HG03520 (cell line): Measurements from ENCODE around the gene MAP6.

Experiments used
- ATAC-seq: cut with Tn5 transposase; IDR thresholded peaks from one replicate; pipeline ENCODE4 v1.9.1; 2021; ENCODE audit warnings: mild to moderate bottlenecking, moderate library complexity; ENCODE audit not compliant: unreplicated experiment

The MAP6 gene

DNA sequence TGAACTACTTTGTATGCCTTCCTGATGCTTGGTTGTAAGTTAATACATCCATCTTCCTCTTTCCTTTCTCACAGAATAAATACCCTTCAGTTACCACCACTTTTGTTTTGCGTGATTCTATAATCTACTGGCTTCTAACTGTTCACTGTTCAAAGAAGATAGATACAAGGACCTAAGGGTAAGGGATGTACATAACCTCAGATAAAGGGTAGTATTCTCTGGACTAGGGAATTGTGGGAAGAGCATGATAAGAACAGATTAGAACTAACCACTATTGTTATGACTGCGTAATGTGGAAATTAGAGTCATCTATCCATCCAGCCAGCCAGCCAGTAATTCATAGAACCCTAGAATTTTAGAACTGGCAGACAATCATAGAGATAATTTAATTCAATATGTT is 36.4 kb downstream of the MAP6 start:
- ATAC-seq, result no peak

DNA sequence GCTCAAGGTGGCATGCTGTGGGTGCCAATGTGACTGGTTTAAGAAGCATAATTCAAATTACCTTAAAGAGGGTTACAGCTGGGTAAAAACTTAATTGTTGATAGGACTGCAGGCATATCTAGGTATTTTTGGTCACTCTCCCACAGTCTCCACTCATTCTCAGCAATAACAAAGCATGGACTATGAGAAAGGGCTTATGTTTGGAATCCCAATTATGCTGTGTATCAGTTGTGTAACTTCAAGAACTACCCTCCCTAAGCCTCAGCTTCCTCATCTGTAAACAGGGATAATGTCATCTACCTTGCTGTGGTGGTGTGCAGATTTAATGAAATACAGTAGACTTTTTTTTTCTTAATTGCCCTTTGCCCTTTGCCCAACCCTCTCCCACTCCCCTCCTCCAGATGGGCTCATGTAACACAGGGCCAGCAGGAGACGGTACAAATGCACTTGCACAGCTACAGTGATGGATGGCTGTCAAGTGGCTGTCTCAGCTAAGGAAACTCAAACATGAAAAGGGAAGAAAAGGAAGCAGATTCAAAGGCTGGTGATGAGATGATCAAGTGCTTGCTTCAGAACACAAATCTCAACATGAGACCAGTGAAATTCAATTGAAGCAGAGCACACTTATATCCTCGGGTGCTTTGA is 37.6 kb downstream of the MAP6 start:
- ATAC-seq, result no peak

DNA sequence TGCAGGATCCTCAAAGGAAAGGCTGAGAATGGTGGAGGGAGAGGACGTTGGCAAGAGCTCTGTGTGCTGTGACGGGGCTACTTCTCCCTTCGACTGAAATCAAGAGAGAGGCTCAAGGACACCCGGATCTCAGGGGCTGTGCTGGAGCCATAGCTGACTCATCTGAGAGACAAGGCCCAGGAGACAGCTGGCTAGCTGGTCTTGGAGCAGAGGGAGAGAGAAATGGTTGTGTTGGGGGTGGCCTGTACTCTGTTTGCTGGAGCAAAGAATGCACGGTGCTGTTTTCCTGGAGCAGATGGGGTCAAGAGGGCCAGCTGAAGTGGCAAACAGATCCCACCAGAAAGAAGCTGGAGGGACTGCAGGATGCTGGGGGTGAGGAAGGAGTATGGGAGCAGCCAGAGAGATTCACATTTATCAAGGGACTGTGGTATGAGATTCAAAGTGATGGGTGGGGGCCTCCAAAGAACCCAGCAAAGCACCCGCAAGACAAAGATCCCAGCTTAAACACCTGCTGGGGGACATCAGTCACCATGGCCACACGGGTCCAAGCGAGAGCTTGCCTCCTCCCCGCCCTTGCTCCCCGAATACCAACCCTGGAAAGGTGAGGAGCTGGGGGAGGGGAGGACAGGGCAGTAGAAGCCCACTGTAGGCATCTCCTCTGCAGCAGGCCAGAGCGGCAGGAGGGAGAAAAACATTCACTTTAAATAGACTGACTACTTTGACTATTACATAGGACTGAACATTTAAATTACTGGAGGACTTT is 40.8 kb downstream of the MAP6 start:
- no peak for ATAC-seq

DNA sequence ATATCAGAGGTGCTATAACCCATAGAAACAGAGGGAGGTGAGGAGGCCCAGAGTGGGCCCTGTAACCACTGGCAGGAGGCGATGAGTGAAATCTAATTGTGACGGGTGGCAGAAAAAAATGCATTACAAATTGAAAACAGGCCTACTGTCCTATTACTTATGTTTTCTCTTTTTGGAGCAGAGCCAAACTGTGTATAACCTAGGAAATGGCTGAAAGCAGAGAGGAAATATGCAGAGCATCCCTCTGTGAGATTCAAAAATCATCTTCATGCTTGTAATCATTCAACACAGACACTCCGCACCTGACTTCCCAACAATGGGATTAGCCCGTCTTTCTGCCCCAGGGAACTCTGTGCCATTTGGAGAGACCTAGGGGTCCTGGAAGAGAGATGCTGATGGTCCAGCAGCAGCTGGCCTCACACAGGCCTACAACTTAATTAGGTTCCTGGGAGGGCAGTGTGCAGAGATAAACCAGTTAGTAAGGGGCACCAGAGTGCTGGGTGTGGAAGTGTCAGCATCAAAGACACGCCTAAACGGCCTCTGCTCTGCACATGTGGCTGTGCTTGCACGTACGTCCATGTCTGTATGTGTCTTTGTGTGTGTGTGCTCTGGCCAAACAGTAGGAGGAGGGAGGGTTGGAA is 41.8 kb downstream of the MAP6 start:
- no peak for ATAC-seq

DNA sequence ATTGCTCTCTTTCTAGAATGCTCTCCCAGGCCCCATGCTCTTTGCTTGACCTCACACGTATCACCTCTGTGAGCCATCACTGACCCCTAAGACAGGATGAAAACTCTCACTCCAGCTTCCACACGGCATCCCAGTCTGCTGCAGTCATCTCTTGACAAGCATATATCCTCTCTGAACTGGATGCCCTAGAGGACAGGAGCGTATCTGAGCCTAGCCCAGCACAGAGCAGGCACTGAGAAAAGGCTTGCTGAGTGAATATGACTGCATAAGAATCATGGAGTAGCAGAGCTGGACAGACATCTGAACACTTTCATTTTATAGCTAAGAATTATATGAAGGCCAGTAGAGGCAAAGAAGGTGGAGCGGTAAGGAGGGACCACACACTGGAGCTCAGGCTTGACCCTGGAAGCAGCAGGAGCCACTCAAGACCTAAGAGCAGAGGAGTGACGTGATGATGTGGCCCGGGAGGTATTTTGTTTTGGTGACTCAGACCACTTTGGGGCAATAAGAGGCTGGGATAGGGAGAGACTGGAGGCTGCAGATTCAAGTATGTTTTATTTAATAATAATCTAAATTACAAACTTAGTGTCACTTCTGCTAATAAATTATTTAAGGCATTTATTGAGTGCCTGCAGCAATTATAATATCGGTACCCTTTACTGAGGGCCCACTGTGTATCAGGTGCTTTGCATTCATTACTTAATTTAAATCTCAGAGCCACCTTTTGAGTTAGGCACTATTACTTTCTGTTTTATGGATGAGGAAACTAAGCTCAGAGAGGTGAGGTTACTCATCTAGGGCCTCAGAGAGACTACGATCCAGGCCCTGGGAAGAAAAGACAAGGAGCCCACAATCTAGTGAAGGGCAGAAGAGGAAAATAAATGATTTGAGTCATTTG is 42.6 kb downstream of the MAP6 start:
- ATAC-seq, result no peak

DNA sequence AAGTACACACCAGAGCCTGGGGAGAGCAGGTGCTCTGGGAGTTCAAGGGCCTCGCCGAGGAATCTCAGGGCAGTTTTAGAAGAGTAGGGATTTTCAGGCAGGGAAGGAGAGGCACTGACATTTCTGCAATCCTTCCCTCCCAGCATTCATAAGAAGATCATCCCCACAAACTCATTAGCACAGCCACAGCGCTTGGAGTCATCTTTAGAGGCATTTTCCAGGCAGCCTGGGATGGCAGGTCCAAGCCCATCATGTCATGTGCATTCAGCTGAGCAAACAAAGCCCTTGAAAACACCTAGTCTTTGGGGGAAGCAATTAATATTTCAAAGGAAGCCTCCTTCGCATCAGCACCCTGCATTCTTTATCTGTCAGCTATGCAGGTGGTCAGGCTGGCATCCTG is 43.8 kb downstream of the MAP6 start:
- no peak for ATAC-seq

DNA sequence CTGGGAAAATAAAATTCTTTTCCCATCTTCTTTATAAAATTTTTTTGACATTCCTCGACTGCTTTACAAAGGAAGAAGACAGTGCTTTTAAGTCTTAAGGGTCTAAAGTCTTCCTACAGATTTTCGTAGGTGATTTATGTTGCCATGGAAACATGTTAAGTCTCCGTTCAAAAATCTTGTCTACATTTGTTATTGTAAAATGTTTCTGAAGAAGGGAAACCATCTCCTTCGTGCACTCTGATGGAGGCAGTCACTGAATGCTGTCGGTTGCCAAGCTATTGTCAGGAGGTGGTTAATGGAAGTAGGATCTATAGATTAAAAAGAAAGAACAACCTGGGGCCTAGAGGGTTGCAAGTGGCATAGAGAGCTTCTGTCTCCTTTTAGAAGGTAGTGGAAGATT is 52.6 kb downstream of the MAP6 start:
- no peak for ATAC-seq

DNA sequence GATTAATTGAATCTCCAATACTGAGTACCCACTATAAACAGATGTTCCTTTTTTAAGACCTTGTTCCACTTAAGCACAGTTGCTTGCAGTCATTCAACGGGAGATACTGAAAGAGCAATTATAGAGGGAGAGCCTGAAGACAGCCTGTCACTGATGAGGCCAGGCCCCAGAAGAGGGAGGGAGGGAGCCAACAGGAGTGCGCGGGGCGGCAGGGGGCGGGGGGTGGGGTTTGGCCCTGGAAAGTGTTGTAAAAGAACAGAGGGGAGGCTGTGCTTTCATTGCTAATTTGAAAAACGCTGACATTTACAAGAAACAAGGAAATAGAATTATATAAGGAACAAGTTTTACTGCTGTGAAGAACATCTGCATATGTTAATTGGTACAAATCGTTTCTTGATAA is 53.1 kb downstream of the MAP6 start:
- ATAC-seq, result no peak

DNA sequence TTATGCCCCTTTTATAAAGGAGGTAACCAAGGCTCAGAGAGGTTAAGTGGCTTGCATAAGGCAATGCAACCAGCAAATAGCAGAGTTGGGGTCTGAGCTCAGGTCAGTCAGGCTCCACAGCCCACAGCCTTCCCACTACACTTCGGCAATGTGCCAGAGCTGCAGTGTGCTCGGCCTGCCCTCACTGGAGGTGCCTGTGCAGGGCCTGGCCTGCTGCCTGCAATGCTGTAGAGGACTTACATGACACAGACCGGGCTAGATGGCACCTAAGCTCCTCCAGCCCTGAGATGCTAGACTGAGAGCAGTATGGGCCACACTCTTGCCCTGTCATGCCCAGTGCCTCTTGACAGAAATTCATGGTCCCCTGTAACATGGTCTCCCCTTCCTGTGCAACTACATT is 57.0 kb downstream of the MAP6 start:
- no peak for ATAC-seq

DNA sequence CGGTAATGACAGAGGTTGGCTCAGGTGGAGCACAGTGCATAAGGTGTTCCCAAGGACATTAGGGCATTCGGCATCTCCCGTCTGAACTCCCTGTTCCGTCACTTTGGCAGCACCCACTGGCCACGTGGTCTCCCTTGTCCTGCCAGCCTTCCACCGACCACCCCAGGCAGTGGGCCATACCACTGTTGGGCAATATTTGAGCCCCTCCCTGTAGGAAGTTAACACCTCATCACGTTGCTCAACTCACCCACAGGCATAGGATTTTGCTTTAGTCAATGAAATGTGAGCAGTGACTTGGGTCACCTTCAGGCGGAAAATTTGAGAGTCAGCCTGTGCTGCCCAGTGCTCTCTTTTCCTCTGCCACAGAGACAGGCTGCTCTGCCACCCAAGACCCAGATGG is 62.7 kb downstream of the MAP6 start:
- ATAC-seq, result no peak

DNA sequence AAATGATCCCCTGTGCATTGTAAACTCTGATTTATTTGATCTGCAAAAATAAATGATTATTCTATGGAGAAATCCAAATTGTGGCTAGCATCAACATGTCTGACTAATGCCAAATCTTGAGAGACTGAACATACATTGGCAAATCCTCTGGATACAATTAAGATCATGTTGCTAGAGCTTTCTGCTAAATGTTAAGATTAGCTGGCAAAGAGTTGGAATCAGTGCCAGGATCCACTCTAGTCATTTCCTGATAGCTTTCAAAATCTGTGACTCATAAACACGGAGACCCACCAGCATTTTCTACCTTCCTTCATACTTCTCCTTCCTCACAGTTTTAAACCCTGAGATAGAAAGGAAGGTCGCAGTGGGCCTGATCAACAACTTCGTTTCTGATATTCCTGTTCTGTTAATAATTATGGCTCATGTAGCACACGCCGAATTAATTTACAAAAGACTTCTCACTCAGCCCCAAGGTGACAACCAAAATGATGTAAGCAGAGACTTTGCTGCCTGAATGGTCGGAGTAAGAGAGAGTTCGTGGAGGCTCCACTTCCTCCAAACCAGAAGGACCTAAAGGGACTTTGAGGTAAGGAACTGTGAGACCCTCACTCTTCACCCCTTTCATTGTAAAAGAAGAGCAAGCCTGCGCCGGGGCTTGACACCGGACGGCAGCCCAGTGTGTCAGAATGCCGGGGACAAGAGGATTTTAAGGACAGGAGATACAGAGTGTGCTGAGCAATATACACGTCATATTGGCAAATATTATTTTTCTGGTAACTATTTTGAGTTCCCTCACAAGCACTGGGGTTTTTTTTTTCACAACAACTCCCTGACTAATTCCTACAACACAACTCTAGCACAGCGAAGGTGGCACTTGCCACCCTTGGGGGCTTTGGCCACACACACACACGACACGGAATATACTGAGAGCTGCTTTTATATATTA is 64.8 kb downstream of the MAP6 start:
- ATAC-seq, result no peak

DNA sequence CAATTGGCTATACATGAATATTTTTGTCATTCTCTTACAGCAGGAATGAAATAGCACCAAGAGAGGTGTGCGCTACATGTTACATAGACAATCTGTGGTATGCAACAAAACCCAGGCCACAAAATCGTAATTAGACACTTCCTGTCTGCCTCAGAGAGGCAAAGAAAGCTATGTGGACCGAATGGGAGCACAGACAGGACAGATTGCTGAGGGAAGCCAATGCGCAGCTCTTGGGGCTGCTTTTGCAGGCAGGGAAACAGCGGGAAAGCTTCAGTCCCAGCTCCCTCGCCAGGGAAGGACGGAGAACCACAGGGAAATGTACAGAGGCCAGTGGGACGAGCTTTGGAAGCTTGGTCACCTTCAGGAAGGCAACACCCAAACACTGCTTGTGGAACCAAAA is 65.9 kb downstream of the MAP6 start:
- ATAC-seq, result no peak

DNA sequence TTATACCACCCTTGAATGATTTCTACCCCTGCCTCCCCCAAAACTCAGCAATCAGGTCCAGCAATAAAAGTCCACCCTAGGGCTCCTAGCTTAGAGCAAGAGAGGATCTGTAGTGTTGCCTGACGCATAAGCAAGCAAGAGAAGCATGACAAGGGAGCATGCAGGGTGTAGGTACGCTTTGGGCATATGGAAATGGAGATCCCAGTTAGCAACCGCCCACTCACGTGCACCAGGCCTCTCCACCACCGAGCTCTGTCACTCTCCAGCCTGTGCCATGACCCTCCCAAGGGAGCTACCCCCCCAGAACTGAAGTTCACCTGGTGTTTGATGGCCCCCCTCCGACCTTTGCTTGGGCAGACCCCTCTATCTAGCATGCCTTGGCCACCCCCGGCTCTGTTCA is 67.3 kb downstream of the MAP6 start:
- no peak for ATAC-seq

DNA sequence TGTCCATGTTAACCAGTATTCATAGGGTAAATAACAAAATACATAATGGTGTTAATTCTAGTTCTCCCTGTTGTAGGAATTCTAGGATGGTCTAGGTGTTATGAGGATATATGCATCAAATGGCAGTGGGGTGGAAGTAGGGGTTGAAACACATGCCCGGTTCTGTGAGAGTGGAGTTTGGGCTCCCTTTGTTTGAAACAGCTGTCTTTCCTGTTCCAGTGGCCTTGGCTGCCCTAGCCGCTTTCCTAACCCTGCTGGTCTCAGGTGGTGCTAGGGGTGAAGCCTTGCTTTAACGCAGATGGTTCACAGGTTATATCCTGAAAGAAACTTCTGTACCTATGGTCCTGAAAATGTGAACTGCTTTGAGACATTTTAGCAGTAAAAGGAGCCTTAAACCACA is 68.5 kb downstream of the MAP6 start:
- ATAC-seq, result no peak

DNA sequence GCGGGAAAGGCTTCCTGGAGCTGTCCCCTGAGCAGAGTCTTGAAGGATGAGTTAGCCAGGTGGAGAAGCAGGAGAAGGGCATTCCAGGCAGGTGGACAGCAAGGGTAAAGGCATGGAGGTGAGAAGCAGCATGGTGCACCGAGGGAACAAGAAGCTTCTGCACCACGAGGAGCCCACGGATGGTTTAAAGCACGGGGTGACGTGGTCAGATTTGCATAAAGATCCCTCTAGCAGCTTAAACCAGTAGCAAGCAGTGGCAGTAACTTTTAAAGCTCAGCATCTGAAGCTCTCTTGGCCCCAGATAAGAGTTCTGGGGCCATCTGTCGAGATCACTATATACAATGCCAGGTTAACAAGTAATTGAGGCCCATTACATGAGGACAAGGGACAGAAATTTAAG is 69.9 kb downstream of the MAP6 start:
- ATAC-seq, result no peak

DNA sequence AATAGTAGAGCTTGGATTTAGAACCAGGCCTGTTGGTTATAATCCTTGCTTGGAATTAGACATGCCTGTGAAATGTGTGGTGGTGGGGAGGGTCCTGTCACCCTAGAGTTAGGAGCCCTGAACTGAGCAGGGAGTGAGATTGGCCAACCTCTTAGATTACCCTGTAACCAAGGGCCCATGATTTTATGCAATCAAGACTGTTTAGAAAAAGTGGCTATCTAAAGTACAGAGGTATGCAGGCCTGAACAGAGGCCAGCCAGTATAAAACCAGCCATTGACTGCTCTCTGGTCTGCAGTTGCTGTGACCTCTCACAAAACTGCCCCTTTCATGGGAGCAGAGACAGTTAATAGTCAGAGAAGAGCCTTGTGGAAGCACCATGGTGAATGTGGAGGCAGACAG is 70.6 kb downstream of the MAP6 start:
- ATAC-seq, result no peak

DNA sequence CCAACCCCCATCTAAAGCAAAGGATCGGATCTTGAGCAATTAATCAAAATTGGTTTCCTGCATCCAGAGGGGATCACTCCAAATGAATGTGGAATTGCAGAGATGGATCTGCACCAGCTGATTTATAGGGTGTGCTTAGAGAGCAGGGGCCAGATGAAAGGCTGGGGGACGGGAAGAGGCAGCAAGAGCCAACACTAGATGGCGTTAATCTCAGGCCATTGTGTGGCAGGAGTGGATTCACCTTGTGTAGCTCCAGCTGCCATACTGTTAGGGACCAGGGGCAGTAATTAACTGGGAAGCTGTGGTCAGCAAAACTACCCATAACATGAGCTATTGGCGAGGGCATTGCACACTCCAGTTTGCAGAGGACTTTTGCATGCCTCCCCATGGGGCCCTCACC is 71.2 kb downstream of the MAP6 start:
- no peak for ATAC-seq

DNA sequence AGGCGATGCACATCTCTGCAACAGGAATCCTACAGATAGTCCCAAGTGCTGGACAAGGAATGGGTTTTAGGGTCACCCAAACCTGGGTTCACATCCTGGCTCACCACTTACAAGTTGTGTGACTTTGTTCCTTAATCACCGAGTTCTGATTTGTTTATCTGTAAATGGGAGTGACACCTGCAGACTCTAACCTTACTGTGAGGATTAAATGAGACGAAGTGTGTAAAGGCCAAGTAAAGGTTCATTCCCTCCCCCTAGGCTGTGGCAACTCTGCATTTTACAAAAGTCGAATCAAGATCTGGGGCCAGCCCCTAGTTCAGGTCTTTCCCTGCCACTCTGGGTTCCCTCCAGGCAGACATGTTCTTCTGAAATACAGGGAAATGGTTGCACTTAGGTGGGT is 71.9 kb downstream of the MAP6 start:
- ATAC-seq, result no peak

DNA sequence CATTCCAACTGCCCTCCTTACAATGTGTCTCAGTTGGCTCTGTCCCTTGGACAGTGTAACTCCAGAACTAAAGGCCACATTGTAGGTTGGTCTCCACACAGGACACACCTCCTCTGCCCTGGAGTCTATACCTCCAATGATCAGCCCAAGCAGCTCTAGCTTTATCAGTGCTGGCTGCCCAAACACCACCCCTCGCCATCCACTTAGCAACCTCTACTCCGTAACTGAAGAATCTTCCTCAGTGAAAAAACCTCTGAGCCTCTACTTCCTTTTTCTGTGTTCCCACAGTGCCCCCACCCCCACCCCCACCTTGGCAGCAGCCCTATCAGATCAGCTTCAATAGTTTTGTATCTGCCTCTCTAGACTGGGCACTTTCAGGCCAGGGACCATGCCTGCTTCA is 73.4 kb downstream of the MAP6 start:
- no peak for ATAC-seq

DNA sequence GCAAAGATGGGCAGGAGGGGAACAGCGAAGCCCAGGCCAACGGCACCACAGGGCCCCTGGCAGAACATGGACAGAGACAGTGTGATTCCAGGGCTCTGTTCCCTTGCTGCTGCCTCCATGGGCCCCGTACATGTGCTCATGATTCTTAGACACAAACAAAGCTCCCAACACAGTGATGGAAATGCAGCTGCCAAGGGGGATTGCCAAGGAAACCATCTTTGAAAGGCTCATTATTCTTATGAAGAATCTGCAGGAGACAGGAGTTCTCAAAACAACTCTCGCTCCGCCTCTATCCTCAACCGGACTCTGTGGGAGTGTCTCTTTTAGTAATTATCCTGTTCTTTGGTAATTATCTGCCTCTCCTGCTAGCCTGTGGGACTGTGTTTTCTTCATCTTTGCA is 74.6 kb downstream of the MAP6 start:
- no peak for ATAC-seq
